Measurements from ENCODE around the gene SHB. TPM values are rescaled to one million over a fixed set of nuclear protein-coding genes. Genes with fewer than 3 reads are reported as not detected.

Gene SHB
- total RNA-seq, 1 donor from 2014 or later: 0.44 TPM

- no peaks in the 10 kb centered on the region for H3K4me1 Mint-ChIP-seq
- DNase-seq (no peak), ATAC-seq (ENCODE audit: low read depth) (no peak)
- H3K36me3 Mint-ChIP-seq (ENCODE audit: low read depth): no peaks in the 10 kb centered on the region
- ChIA-PET POLR2A (no interaction called here), CTCF (interaction anchor here (0.5 kb wide), 1 partner anchor 42 kb away, joined by 3 read pairs; no protein-coding TSS in a partner anchor)
- H3K27ac Mint-ChIP-seq: no peak overlapping the region
- no peaks in the 10 kb centered on the region for H3K9me3 Mint-ChIP-seq
- no peak for TF ChIP-seq CTCF (IDR thresholded peaks at IDR 0.05)
- H3K27me3 Mint-ChIP-seq: peaks cover 14% of the 10 kb centered on the region
- H3K4me3 Mint-ChIP-seq: no peak overlapping the region
- intact Hi-C loops (cut with micrococcal nuclease): no loop called here
Measured at GRCh38 chr9:37974506-37975173, 94.4 kb downstream of the SHB start.

- no peak for ATAC-seq (ENCODE audit: low read depth)
- Mint-ChIP-seq H3K27me3 (peaks cover 9% of the 10 kb centered on the region), H3K4me1 (no peaks in the 10 kb centered on the region), H3K4me3 (no peak overlapping the region), H3K27ac (no peak overlapping the region), H3K36me3 (ENCODE audit: low read depth) (no peaks in the 10 kb centered on the region), H3K9me3 (no peaks in the 10 kb centered on the region)
- ChIA-PET POLR2A (no interaction called here), CTCF (no interaction called here)
- no peak for DNase-seq
- intact Hi-C loops (cut with micrococcal nuclease): no loop called here
- TF ChIP-seq CTCF (IDR thresholded peaks at IDR 0.05): no peak
Measured at GRCh38 chr9:37972351-37972848, 96.6 kb downstream of the SHB start.

GRCh38 chr9:37971691-37972090 lies 97.3 kb downstream of the SHB start:
- H3K4me3 Mint-ChIP-seq: no peak overlapping the region
- ATAC-seq (ENCODE audit: low read depth) (no peak), DNase-seq (no peak)
- intact Hi-C loops (cut with micrococcal nuclease): no loop called here
- no peak for TF ChIP-seq CTCF (IDR thresholded peaks at IDR 0.05)
- H3K27me3 Mint-ChIP-seq: peaks cover 9% of the 10 kb centered on the region
- no peak overlapping the region for H3K27ac Mint-ChIP-seq
- CTCF ChIA-PET: no interaction called here
- H3K36me3 Mint-ChIP-seq (ENCODE audit: low read depth): no peaks in the 10 kb centered on the region
- H3K4me1 Mint-ChIP-seq: no peaks in the 10 kb centered on the region
- H3K9me3 Mint-ChIP-seq: no peaks in the 10 kb centered on the region
- POLR2A ChIA-PET: no interaction called here

GRCh38 chr9:37971108-37971459 lies 97.9 kb downstream of the SHB start:
- ChIA-PET POLR2A (no interaction called here), CTCF (interaction anchor here (0.7 kb wide), 1 partner anchor 57 kb away, joined by 3 read pairs; no protein-coding TSS in a partner anchor)
- no peak for TF ChIP-seq CTCF (IDR thresholded peaks at IDR 0.05)
- no peak overlapping the region for H3K4me3 Mint-ChIP-seq
- intact Hi-C loops (cut with micrococcal nuclease): no loop called here
- H3K9me3 Mint-ChIP-seq: no peaks in the 10 kb centered on the region
- H3K4me1 Mint-ChIP-seq: no peaks in the 10 kb centered on the region
- ATAC-seq (ENCODE audit: low read depth) (no peak), DNase-seq (no peak)
- H3K36me3 Mint-ChIP-seq (ENCODE audit: low read depth): no peaks in the 10 kb centered on the region
- H3K27me3 Mint-ChIP-seq: peaks cover 4% of the 10 kb centered on the region
- H3K27ac Mint-ChIP-seq: no peak overlapping the region

- no peak for TF ChIP-seq CTCF (IDR thresholded peaks at IDR 0.05)
- intact Hi-C loops (cut with micrococcal nuclease): no loop called here
- no peak overlapping the region for H3K27ac Mint-ChIP-seq
- DNase-seq: no peak
- no peak overlapping the region for H3K4me3 Mint-ChIP-seq
- no peaks in the 10 kb centered on the region for H3K36me3 Mint-ChIP-seq (ENCODE audit: low read depth)
- CTCF ChIA-PET: interaction anchor here (0.7 kb wide), 1 partner anchor 57 kb away, joined by 3 read pairs; no protein-coding TSS in a partner anchor
- ATAC-seq (ENCODE audit: low read depth): no peak
- no peaks in the 10 kb centered on the region for H3K4me1 Mint-ChIP-seq
- POLR2A ChIA-PET: no interaction called here
- H3K9me3 Mint-ChIP-seq: no peaks in the 10 kb centered on the region
- peaks cover 1% of the 10 kb centered on the region for H3K27me3 Mint-ChIP-seq
Measured at GRCh38 chr9:37970301-37971107, 98.5 kb downstream of the SHB start.
